H1 (cell line): ENCODE data around the gene SMAD7. TPM values are rescaled to one million over a fixed set of nuclear protein-coding genes. Genes with fewer than 3 reads are reported as not detected.

ENCODE experiments used
- CTCF ChIA-PET: fragments of 300-600 bp; sonication (Branson Sonifier 250); formaldehyde crosslinking; loops from one replicate; lab custom pipeline; 2021; ENCODE audit not compliant: partially characterized antibody; lab: Charles Lee
- POLR2A ChIA-PET: fragments of 300-600 bp; sonication (Branson Sonifier 250); formaldehyde crosslinking; loops from one replicate; lab custom pipeline; 2021; ENCODE audit warnings: inconsistent platforms; ENCODE audit not compliant: partially characterized antibody; lab: Charles Lee
- DNase-seq, 2 experiments: peaks; one replicate each; pipeline versions ENCODE4 v3.0.0 to v3.0.0-alpha.2; 2010 to 2022; ENCODE audit warnings: low spot score in 2 of 2, low read depth in 1 of 2, mixed read lengths in 1 of 2
- FAIRE-seq: peaks from 2 replicates; lab custom pipeline; 2011; peaks lifted over from hg19 to GRCh38; lab: Jason Lieb, UNC
- H2AFZ ChIP-seq: 2 replicates; pipeline ENCODE4 v1.8.1; 2012; ENCODE audit warnings: low read length, inconsistent platforms
- H2AK5ac ChIP-seq: 2 replicates; pipeline ENCODE4 v1.6.1; 2013; ENCODE audit warnings: low read depth, low read length
- H2BK120ac ChIP-seq: replicated peaks from 2 replicates; pipeline ENCODE3; 2013; ENCODE audit warnings: low read depth, low read length, inconsistent platforms
- H2BK12ac ChIP-seq: 2 replicates; pipeline ENCODE4 v1.6.1; 2013; ENCODE audit warnings: low read depth, low read length
- H2BK15ac ChIP-seq: 2 replicates; pipeline ENCODE4 v1.6.1; 2013; ENCODE audit warnings: low read length
- H2BK20ac ChIP-seq: 2 replicates; pipeline ENCODE4 v1.6.1; 2013; ENCODE audit warnings: low read length
- H2BK5ac ChIP-seq: 2 replicates; pipeline ENCODE4 v1.6.1; 2013; ENCODE audit warnings: low read depth, low read length
- H3K14ac ChIP-seq: 2 replicates; pipeline ENCODE4 v1.6.1; 2013; ENCODE audit warnings: inconsistent platforms; ENCODE audit not compliant: insufficient read length
- H3K18ac ChIP-seq: 2 replicates; pipeline ENCODE4 v1.6.1; 2013; ENCODE audit warnings: low read length; ENCODE audit errors: extremely low read depth
- H3K23ac ChIP-seq: 2 replicates; pipeline ENCODE4 v1.6.1; 2013; ENCODE audit warnings: inconsistent platforms; ENCODE audit not compliant: insufficient read length
- H3K23me2 ChIP-seq: 2 replicates; pipeline ENCODE4 v1.6.1; 2013; ENCODE audit warnings: low read depth, low read length
- H3K27ac ChIP-seq: 2 replicates; pipeline ENCODE4 v1.6.1; 2011; ENCODE audit warnings: low read depth, low read length, inconsistent platforms
- H3K27me3 ChIP-seq, 4 experiments: replicated peaks in 1 of 4; 1 replicate in 1 of 4; 2 replicates in 3 of 4; pipeline versions ENCODE4 v1.6.1 to v1.8.1; 2011 to 2013; ENCODE audit warnings: low read length in 3 of 4, mild to moderate bottlenecking in 3 of 4, inconsistent platforms in 2 of 4, mixed read lengths in 2 of 4, moderate library complexity in 1 of 4; ENCODE audit not compliant: control insufficient read depth in 3 of 4, insufficient read depth in 3 of 4; ENCODE audit errors: extremely low read depth in 1 of 4
- H3K36me3 ChIP-seq, 4 experiments: 2 replicates each; pipeline versions ENCODE4 v1.6.1 to v1.8.1; 2011 to 2013; ENCODE audit warnings: mild to moderate bottlenecking in 4 of 4, low read length in 3 of 4, moderate library complexity in 2 of 4, control low read depth in 1 of 4, inconsistent platforms in 1 of 4; ENCODE audit not compliant: insufficient read depth in 4 of 4, control insufficient read depth in 2 of 4
- H3K4ac ChIP-seq: replicated peaks from 2 replicates; pipeline ENCODE3; 2013; ENCODE audit warnings: low read length, low read depth, mixed read lengths, inconsistent platforms; ENCODE audit not compliant: insufficient read length
- H3K4me1 ChIP-seq, 4 experiments: replicated peaks in 1 of 4; 1 replicate in 1 of 4; 2 replicates in 3 of 4; pipeline versions ENCODE4 v1.6.1 to v1.8.1; 2011 to 2013; ENCODE audit warnings: low read length in 3 of 4, inconsistent platforms in 2 of 4, mixed read lengths in 1 of 4; ENCODE audit not compliant: insufficient read depth in 4 of 4, control insufficient read depth in 3 of 4
- H3K4me2 ChIP-seq, 2 experiments: 2 replicates each; pipeline versions ENCODE4 v1.6.1 to v1.8.1; 2011 to 2013; ENCODE audit warnings: low read depth in 2 of 2, low read length in 2 of 2, control low read depth in 1 of 2, inconsistent platforms in 1 of 2, mild to moderate bottlenecking in 1 of 2; ENCODE audit not compliant: insufficient read depth in 1 of 2
- H3K4me3 ChIP-seq, 4 experiments: fragments of 200-600, 300-600 bp in 1 of 4; sonication (generic), shearing (Covaris generic), sonication (Bioruptor Twin) in 1 of 4; 2 replicates each; pipeline versions ENCODE4 v1.5.1 to v1.8.1; 2011 to 2016; ENCODE audit warnings: low read length in 4 of 4, low read depth in 3 of 4, control low read depth in 2 of 4, inconsistent platforms in 2 of 4, mild to moderate bottlenecking in 2 of 4, mixed read lengths in 1 of 4, moderate library complexity in 1 of 4; ENCODE audit not compliant: insufficient read depth in 2 of 4; ENCODE audit errors: extremely low read depth in 1 of 4
- H3K56ac ChIP-seq: replicated peaks from 2 replicates; pipeline ENCODE3; 2013; ENCODE audit warnings: low read depth, mild to moderate bottlenecking, mixed read lengths, low read length, inconsistent platforms; ENCODE audit not compliant: insufficient read length
- H3K79me1 ChIP-seq: 2 replicates; pipeline ENCODE4 v1.6.1; 2013; ENCODE audit warnings: low read depth, low read length, control low read depth
- H3K79me2 ChIP-seq, 2 experiments: 2 replicates each; pipeline versions ENCODE4 v1.6.1 to v1.8.1; 2012 to 2013; ENCODE audit warnings: low read length in 2 of 2, mild to moderate bottlenecking in 2 of 2, inconsistent platforms in 1 of 2; ENCODE audit not compliant: insufficient read depth in 2 of 2, control insufficient read depth in 1 of 2
- H3K9ac ChIP-seq, 4 experiments: replicated peaks in 1 of 4; 1 replicate in 1 of 4; 2 replicates in 3 of 4; pipeline versions ENCODE4 v1.6.1 to v1.8.1; 2011 to 2013; ENCODE audit warnings: low read depth in 3 of 4, low read length in 3 of 4, control low read depth in 2 of 4, mild to moderate bottlenecking in 2 of 4, moderate library complexity in 2 of 4, inconsistent platforms in 1 of 4; ENCODE audit errors: extremely low read depth in 1 of 4
- H3K9me3 ChIP-seq, 2 experiments: 2 replicates each; pipeline versions ENCODE4 v1.6.1 to v1.8.1; 2012 to 2013; ENCODE audit warnings: mild to moderate bottlenecking in 2 of 2, moderate library complexity in 2 of 2, control low read depth in 1 of 2, inconsistent platforms in 1 of 2, low read depth in 1 of 2, low read length in 1 of 2, mixed read lengths in 1 of 2; ENCODE audit not compliant: insufficient read depth in 2 of 2
- H4K20me1 ChIP-seq, 2 experiments: replicated peaks in 1 of 2; 2 replicates each; pipeline versions ENCODE3 to v1.8.1; 2011 to 2013; ENCODE audit warnings: inconsistent platforms in 2 of 2, low read length in 2 of 2, mild to moderate bottlenecking in 1 of 2; ENCODE audit not compliant: insufficient read depth in 2 of 2, control insufficient read depth in 1 of 2
- H4K5ac ChIP-seq: 2 replicates; pipeline ENCODE4 v1.6.1; 2013; ENCODE audit warnings: low read length, low read depth, mixed read lengths, inconsistent platforms; ENCODE audit not compliant: insufficient read length
- H4K8ac ChIP-seq: 2 replicates; pipeline ENCODE4 v1.8.0; 2013; ENCODE audit warnings: mild to moderate bottlenecking, moderate library complexity, low read length, inconsistent platforms; ENCODE audit not compliant: insufficient read depth; ENCODE audit errors: extremely low read depth
- H4K91ac ChIP-seq: replicated peaks from 2 replicates; pipeline ENCODE3; 2013; ENCODE audit warnings: low read length, mixed read lengths, inconsistent platforms; ENCODE audit not compliant: insufficient read length
- CBX8 ChIP-seq: fragments of 300-800, 300-1000 bp; sonication (generic); IDR thresholded peaks from 2 replicates; pipeline ENCODE4 v1.7.1; 2016; ENCODE audit warnings: low read depth, low read length, borderline replicate concordance
- CTBP2 ChIP-seq: IDR thresholded peaks from 2 replicates; pipeline ENCODE4 v1.7.0; 2011; ENCODE audit warnings: borderline replicate concordance, mild to moderate bottlenecking, moderate library complexity, mixed read lengths, low read length; ENCODE audit not compliant: insufficient read depth, insufficient read length
- WGBS, 2 experiments: shearing (Covaris generic) in 1 of 2; methylation state at CpG; one replicate each; pipeline versions ENCODE4 v1.1.6 to v1.1.7; 2013 to 2015; ENCODE audit warnings: low lambda C conversion rate in 2 of 2, mixed read lengths in 2 of 2, inconsistent platforms in 1 of 2, low coverage in 1 of 2, missing lambda C conversion rate in 1 of 2; ENCODE audit not compliant: insufficient replicate concordance in 2 of 2, insufficient coverage in 1 of 2, insufficient read length in 1 of 2; ENCODE audit errors: extremely low coverage in 1 of 2, missing lambda C conversion rate in 1 of 2; 5-methylcytosine and 5-hydroxymethylcytosine counted together
- polyA plus RNA-seq, 7 experiments: library from polyadenylated mRNA; depleted of rRNA in 3 of 7; stranded (reverse) in 5 of 7; unstranded in 2 of 7; fragments of >200 nt in 5 of 7; fragments of 200-250 nt in 2 of 7; gene quantifications; 1 replicate in 5 of 7; 2 replicates in 1 of 7; 4 replicates in 1 of 7; pipeline versions ENCODE4 v1.2.1 to v1.2.3, GENCODE V29; 2011 to 2013; ENCODE audit warnings: missing spikeins in 2 of 7, mixed read lengths in 2 of 7
- total RNA-seq: library from RNA; stranded (reverse); fragmentation: NEBNext Ultra II Directional; extraction: Animal tissue kit (Norgen Biotek cat#: 25700); gene quantifications from 2 replicates; pipeline ENCODE4 v1.2.1, GENCODE V29; 2021

The SMAD7 gene
- total and polyA plus RNA-seq, 2 of the 8 experiments (the other 6 are each of a cell fraction or from before 2014, with no cell fraction given) = 6.5 to 15.5 TPM

- FAIRE-seq = no peak
- TF ChIP-seq CBX8 (no peak), CTBP2 (no peak)
Measured at GRCh38 chr18:48942554-48943261, 8.1 kb downstream of the SMAD7 start.

More at GRCh38 chr18:48942554-48943261, 8.1 kb downstream of the SMAD7 start:
- Histone ChIP-seq H3K27me3 (peaks cover 0 to 8% (median 4%) of the 10 kb centered on the region in 4 experiments; a peak in 2 of 7 replicates), H3K18ac (no peak overlapping the region), H3K79me1 (peaks cover 2% of the 10 kb centered on the region; the same call in 1 of the 2 replicates), H2BK120ac (no peak overlapping the region), H3K56ac (no peak overlapping the region), H4K20me1 (peaks cover 9 to 39% of the 10 kb centered on the region in 2 experiments), H2BK12ac (no peak overlapping the region), H3K27ac (no peak overlapping the region), H2AFZ (no peak overlapping the region), H2AK5ac (no peak overlapping the region), H3K23ac (no peak overlapping the region), H3K36me3 (no peaks in the 10 kb centered on the region; a peak in 1 of 8 replicates), H3K9ac (no peak overlapping the region), H3K4me2 (no peak overlapping the region; a peak in 1 of 4 replicates), H3K14ac (no peak overlapping the region), H4K5ac (no peak overlapping the region), H3K4me3 (no peak overlapping the region), H3K23me2 (no peaks in the 10 kb centered on the region), H3K4me1 (peaks cover 13 to 48% (median 28%) of the 10 kb centered on the region in 4 experiments), H2BK15ac (no peak overlapping the region), H2BK5ac (peak overlapping the region; percentile 18; the same call in 1 of the 2 replicates), H3K9me3 (no peaks in the 10 kb centered on the region), H3K79me2 (peaks cover 42 to 87% of the 10 kb centered on the region in 2 experiments), H3K4ac (no peak overlapping the region), H2BK20ac (no peak overlapping the region), H4K91ac (no peak overlapping the region), H4K8ac (no peak overlapping the region)
- 86% methylated on average over 12 of the region's 12 CpGs; no CpG with 5 or more reads in 1 of the 2 experiments for WGBS, 2 experiments
- POLR2A ChIA-PET = interaction anchor here (1.4 to 3.1 kb wide), 5 partner anchors 9 to 48 kb away, joined by 3 to 18 read pairs (median 6); no protein-coding TSS in a partner anchor
- DNase-seq = no peak
- CTCF ChIA-PET = interaction anchor here (0.6 to 1.8 kb wide), 4 partner anchors 11 to 521 kb away, joined by 3 to 7 read pairs (median 4); no protein-coding TSS in a partner anchor
